ENCODE measurements around the gene EVPL.

The EVPL gene

GRCh38 chr17:76032780-76033108 is 5.6 kb upstream of the EVPL start:
- no peaks in the 10 kb centered on the region for H3K9me3 ChIP-seq (ENCODE audit: insufficient read depth, low read depth, low read length)
- peaks cover 40% of the 10 kb centered on the region for H3K4me1 ChIP-seq (ENCODE audit: insufficient read depth, low read length, poor library complexity, severe bottlenecking)
- no peaks in the 10 kb centered on the region for H4K20me1 ChIP-seq (ENCODE audit: insufficient read depth, low read length, poor library complexity, severe bottlenecking)
- no peaks in the 10 kb centered on the region for H3K79me2 ChIP-seq (ENCODE audit: insufficient read depth, low read length)
- no peaks in the 10 kb centered on the region; the same call in 1 of the 2 replicates for H3K36me3 ChIP-seq (ENCODE audit: insufficient read depth, low read length)
- H3K9ac ChIP-seq (ENCODE audit: low read depth, low read length, poor library complexity, severe bottlenecking): no peak overlapping the region
- no peaks in the 10 kb centered on the region for H3K9me2 ChIP-seq (replicated peaks; ENCODE audit: low read depth, low read length)
- H3F3A ChIP-seq (ENCODE audit: low read depth): peaks cover 5% of the 10 kb centered on the region; the same call in 1 of the 2 replicates
- no peak overlapping the region for H3K4me2 ChIP-seq (ENCODE audit: low read depth, low read length, poor library complexity, severe bottlenecking)
- H2AFZ ChIP-seq (ENCODE audit: low read length): no peak overlapping the region
- TF ChIP-seq CTCF (conservative IDR thresholded peaks at IDR 0.05; ENCODE audit: low read length): no peak
- no peak for TF ChIP-seq EZH2phosphoT487 (IDR thresholded peaks at IDR 0.05; ENCODE audit: borderline replicate concordance)
- no peaks in the 10 kb centered on the region for H3K27me3 ChIP-seq (ENCODE audit: insufficient read depth, low read length, poor library complexity, severe bottlenecking)
- no peak overlapping the region for H3K4me3 ChIP-seq (ENCODE audit: low read length, poor library complexity, severe bottlenecking)

- TF ChIP-seq EZH2phosphoT487 (IDR thresholded peaks at IDR 0.05; ENCODE audit: borderline replicate concordance): no peak
- TF ChIP-seq CTCF (conservative IDR thresholded peaks at IDR 0.05; ENCODE audit: low read length): peak; percentile 50
- Histone ChIP-seq H3K79me2 (ENCODE audit: insufficient read depth, low read length) (no peaks in the 10 kb centered on the region), H3K9me2 (replicated peaks; ENCODE audit: low read depth, low read length) (no peaks in the 10 kb centered on the region), H3K4me3 (ENCODE audit: low read length, poor library complexity, severe bottlenecking) (no peak overlapping the region), H3K36me3 (ENCODE audit: insufficient read depth, low read length) (no peaks in the 10 kb centered on the region), H3K4me2 (ENCODE audit: low read depth, low read length, poor library complexity, severe bottlenecking) (no peak overlapping the region), H3F3A (ENCODE audit: low read depth) (peaks cover 5% of the 10 kb centered on the region; the same call in 1 of the 2 replicates), H3K27me3 (ENCODE audit: insufficient read depth, low read length, poor library complexity, severe bottlenecking) (no peaks in the 10 kb centered on the region), H3K9ac (ENCODE audit: low read depth, low read length, poor library complexity, severe bottlenecking) (no peak overlapping the region), H4K20me1 (ENCODE audit: insufficient read depth, low read length, poor library complexity, severe bottlenecking) (no peaks in the 10 kb centered on the region), H3K4me1 (ENCODE audit: insufficient read depth, low read length, poor library complexity, severe bottlenecking) (peaks cover 38% of the 10 kb centered on the region), H3K9me3 (ENCODE audit: insufficient read depth, low read depth, low read length) (no peaks in the 10 kb centered on the region), H2AFZ (ENCODE audit: low read length) (no peak overlapping the region)
Observed at GRCh38 chr17:76032073-76032779, 5.1 kb upstream of the EVPL start.

GRCh38 chr17:76026714-76027158 is 370 bp downstream of the EVPL start:
- no peaks in the 10 kb centered on the region for H4K20me1 ChIP-seq (ENCODE audit: insufficient read depth, low read length, poor library complexity, severe bottlenecking)
- no peak overlapping the region for H3K9ac ChIP-seq (ENCODE audit: low read depth, low read length, poor library complexity, severe bottlenecking)
- H3F3A ChIP-seq (ENCODE audit: low read depth): peaks cover 5% of the 10 kb centered on the region; the same call in 1 of the 2 replicates
- H3K36me3 ChIP-seq (ENCODE audit: insufficient read depth, low read length): no peaks in the 10 kb centered on the region
- H2AFZ ChIP-seq (ENCODE audit: low read length): no peak overlapping the region
- no peaks in the 10 kb centered on the region for H3K9me3 ChIP-seq (ENCODE audit: insufficient read depth, low read depth, low read length)
- no peaks in the 10 kb centered on the region for H3K27me3 ChIP-seq (ENCODE audit: insufficient read depth, low read length, poor library complexity, severe bottlenecking)
- no peak overlapping the region for H3K4me3 ChIP-seq (ENCODE audit: low read length, poor library complexity, severe bottlenecking)
- H3K4me1 ChIP-seq (ENCODE audit: insufficient read depth, low read length, poor library complexity, severe bottlenecking): peaks cover 24% of the 10 kb centered on the region
- H3K4me2 ChIP-seq (ENCODE audit: low read depth, low read length, poor library complexity, severe bottlenecking): no peak overlapping the region
- no peaks in the 10 kb centered on the region for H3K9me2 ChIP-seq (replicated peaks; ENCODE audit: low read depth, low read length)
- TF ChIP-seq EZH2phosphoT487 (IDR thresholded peaks at IDR 0.05; ENCODE audit: borderline replicate concordance): no peak
- no peak for TF ChIP-seq CTCF (conservative IDR thresholded peaks at IDR 0.05; ENCODE audit: low read length)
- no peaks in the 10 kb centered on the region for H3K79me2 ChIP-seq (ENCODE audit: insufficient read depth, low read length)
